Effector CD4-positive, alpha-beta T cell (primary cell): Measurements from ENCODE around the gene CENPK.
"Not testable (repeated sequence)": the region's sequence is repeated elsewhere in the genome, so short reads cannot be mapped to it uniquely, and the experiment has no call there.

Experiments
- DNase-seq: peaks from one replicate; pipeline ENCODE4 v3.0.0-alpha.2; 2020

CENPK gene

GRCh38 chr5:65506961-65507360 lies 56.0 kb downstream of the CENPK start:
- no peak for DNase-seq

- no peak for DNase-seq
Observed at GRCh38 chr5:65489119-65489518, 73.8 kb downstream of the CENPK start.

DNA sequence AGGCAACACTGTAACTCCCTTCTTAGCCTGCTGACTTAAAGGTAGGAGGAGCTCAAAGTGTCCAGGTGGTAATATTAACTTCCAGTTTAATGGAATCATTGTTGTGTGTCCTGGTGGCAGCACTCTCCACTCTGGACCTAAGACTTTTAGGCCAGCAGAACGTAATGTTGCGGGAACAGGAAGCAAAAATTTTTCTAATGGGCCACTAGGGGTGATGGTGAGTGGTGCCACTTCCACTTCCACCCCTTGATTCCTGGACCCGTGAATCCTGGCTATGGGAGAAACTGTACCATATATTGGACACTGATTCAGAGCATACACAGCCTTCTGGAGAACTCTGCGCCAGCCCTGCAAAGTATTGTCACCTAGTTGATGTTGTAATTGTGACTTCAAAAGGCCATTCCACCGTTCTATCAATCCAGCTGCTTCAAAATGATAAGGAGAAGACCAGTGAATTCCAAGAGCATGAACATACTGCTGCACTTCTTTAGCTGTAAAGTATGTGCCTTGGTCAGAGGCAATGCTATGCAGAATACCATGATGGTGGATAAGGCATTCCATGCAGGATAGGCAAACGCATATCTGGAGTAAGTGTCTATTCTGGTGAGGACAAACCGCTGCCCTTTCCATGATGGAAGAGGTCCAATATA lies 74.8 kb downstream of the CENPK start:
- DNase-seq, result not testable (repeated sequence)

DNA sequence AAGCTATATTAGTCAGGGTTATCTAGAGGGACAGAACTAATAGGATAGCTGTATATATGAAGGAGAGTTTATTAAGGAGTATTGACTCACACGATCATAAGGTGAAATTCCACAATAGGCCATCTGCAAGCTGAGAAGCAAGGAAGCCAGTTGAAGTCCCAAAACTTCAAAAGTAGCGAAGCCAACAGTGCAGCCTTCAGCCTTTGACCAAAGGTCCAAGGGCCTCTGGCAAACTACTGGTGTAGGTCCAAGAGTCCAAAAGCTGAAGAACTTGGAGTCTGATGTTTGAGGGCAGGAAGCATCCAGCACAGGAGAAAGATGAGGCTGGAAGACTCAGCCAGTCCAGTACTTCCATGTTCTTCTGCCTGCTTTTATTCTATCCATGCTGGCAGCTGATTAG lies 76.2 kb downstream of the CENPK start:
- DNase-seq, result not testable (repeated sequence)

- DNase-seq, result no peak
Observed at GRCh38 chr5:65485405-65485804, 77.6 kb downstream of the CENPK start.

DNA sequence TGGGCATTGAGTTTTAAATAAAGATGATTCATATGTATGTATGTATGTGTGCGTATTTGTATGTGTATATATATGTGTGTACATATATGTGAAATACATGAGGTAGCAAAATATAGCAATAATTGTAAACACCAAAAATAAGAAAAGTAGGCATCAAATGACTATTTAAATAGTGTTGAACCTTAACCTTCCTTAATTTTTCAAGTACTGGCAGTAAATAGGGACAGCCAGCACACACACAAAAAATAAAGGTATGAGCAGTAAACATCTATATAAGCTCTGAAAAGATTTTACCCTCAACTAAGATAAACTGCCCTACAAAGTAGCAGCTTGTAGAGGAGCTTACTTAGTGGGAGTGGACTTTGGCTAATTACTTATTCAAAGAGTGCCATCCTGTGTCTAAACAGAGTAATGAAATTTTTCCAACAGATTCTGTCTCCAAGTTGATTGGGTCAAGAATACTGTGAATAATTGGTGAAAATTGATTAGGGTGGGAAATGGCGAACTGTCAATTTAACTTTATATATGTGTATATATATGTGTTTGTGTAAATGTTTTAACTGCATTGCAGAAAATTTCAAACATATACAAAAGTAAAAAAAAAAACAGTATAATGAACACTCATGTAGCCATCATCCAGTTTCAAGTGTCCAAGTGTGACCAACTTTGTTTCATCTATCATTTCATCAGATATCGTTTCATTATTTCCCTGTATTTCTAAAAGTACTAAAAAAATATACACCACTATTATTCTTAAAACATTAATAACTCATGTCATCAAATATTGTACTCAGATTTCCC lies 79.2 kb downstream of the CENPK start:
- no peak for DNase-seq

GRCh38 chr5:65482736-65483545 lies 80.0 kb downstream of the CENPK start:
- DNase-seq, result no peak

GRCh38 chr5:65482296-65482735 lies 80.7 kb downstream of the CENPK start:
- DNase-seq, result no peak

DNA sequence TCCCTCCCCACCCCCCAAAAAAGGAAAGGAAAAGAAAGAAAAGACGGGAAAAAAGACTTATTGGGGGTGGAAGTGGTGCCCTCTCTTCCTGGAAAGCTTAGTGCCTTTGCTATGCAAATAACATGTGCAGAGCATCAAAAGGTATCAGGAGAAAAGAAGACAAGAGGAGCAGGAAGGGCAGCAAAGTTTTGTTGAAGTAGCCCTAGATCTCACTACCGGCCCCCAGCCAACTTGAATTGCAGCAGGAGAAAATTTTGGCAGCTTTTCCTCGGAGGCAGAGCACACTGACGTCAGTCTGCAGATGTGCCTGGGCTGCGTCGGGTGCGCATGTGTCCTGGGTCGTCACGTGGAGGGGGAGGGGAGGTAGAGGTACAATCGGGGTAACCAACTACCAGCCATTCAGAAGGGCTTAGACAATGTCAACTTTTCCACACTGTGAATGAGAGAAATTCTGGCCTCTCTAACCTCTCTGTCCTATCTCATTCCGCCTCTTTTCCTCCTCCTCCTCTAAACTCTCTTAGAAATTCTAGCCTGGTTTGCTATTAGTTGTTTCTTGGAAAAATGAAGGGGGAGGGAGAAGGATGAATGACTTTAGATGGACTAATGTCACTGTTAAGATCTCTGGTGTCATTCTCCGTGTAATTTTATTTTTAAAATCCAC lies 81.2 kb downstream of the CENPK start, which contains the start of gene ADAMTS6:
ADAMTS6 (minus strand) TSS at position 286 of the 661 bp plus-strand sequence. CDS start 8,247 bp downstream, outside the sequence.
- peak; percentile 55 for DNase-seq

GRCh38 chr5:65481171-65481581 lies 81.8 kb downstream of the CENPK start:
- no peak for DNase-seq

DNA sequence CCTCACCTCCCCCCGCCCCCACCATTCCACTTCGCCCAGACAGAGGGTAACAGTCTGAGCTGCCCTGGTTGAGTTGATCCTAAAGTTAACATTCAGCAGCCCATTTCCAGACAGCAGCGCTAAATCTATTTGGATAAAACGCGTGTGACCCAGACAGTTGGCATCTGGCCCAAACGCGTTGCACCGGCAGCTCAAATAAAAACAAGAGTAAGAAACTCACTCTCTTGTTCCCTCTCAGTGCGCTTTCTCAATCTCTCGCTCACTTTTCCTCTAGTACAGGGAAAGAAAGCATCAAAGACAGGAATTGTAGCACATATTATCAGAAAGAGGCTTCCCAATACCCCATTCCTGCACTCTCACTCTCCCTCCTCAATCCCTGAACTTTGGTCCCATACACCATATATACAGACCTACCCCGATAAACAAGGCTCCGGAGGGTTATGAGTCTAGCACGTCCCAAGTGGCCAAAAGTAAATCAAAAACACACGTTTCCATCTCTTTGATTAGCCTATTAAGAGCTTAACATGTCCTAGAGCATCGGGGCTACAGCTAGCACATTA lies 82.6 kb downstream of the CENPK start:
- DNase-seq, result peak; percentile 12

DNA sequence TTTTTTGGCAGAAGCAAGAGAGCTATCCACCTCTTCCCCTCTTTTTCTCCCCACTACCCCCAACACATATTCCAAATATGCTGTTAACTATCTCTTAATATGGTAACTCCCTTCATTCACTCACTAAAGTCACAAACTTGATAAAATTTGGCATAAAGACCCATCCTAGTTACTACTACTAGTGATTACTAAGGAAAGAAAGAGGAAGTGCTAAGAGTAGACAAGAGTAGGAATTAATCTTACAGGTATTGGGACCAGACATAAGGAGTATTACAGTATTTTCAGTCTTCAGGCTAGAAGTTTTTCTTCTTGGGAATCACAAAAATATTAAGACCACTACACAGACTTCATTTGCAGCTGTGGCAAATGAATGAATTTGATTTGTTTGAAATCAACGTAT lies 83.4 kb downstream of the CENPK start:
- no peak for DNase-seq

DNA sequence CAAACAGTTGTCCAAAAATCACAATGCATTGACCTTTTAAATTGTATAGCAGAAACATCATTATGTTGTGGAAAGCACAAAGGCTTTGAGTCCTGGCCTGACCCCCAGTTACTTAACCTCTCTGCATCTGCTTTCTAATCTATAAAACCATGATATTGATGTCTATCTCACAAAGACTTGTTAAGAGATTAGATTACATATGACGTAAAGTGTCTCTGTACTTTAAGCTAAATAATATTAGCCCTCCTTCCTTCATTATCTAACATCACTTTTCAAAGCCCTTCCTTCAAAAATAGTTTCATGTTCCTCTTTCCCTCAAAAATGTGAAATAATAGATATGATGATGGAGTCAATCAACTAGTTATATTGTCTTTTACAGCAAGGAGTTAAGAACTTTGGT lies 84.6 kb downstream of the CENPK start:
- no peak for DNase-seq

DNA sequence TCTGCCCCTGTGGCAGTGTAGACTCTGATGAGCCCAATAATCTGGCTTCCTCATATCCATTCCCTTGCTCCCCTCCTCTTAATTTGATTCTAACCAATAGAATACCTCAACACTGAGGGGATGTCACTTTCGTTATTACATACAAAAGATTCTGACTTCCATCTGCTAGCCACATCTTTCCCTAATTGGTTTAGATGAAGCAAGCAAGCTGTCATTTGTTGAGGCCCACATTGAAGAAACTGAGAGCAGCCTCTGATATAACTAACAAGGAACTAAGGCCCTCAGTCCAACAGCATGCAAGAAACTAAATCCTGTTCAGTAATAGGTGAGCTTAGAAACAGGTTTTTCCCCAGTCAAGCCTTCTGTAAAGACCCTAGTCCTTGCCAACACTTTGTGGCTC lies 87.1 kb downstream of the CENPK start:
- no peak for DNase-seq

DNA sequence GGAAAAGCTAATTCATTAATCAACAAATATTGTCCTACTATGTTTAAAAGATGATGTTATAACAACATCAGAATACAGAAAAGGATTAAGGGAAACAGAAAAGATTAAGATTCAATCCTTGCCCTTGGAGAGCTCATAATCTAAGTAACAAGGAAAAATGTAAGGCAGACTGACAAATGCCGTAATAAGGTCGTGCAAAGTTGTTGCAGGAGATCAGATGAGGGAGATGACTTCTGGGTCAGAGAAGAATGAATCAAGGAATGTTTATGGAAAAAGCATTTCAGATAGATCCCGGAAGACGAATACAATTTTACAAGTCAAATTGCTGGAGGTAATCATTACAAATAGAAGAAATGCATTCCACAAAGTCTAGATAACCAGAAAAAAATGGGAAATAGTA lies 87.6 kb downstream of the CENPK start:
- no peak for DNase-seq

- DNase-seq, result no peak
Observed at GRCh38 chr5:65474130-65474711, 88.7 kb downstream of the CENPK start.

DNA sequence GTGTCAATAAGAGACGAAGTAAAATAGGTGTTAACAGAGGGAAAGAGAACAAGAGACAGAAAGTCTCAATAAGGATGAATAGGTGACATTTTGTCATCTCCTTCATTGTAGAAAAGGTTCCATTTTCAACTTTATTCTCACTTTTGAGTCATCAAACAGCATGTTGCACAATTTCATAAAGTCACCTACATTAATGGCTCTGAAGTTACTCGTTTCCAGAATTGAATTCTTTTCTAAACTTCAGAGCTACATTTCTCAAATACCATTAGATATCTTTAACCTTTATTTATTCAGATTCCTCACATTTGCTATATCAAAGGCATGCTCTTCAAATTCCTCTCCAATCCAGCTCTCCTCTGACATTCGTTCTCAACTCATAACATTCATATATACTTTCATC lies 94.3 kb downstream of the CENPK start:
- DNase-seq, result no peak
